ENCODE results near the gene SHROOM3.

DNA sequence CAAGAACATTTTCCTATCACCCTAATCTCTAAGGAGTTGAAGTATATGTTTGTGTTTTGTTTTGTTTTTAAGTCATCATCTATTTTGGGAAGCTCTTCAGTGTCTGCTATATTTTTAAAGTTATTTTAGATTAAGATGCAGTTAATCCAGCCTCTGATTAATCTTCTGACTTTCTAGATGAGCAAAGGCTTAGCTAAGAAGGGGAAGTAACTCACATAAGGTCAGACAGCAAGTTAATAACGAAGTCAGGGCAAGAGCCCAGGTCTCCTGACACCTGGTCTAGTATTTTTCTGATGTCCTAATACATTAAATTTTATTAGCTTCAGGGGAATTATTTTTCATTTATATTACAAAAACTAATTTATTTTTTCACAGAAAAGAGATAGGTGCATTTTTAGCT lies 294.4 kb downstream of the SHROOM3 start:
- no peak for TF ChIP-seq POLR2A (IDR thresholded peaks at IDR 0.05; ENCODE audit: low read length)
- TF ChIP-seq GATA1 (IDR thresholded peaks at IDR 0.05; ENCODE audit: low read depth, low read length) = no peak

Data from erythroblast (primary cell).